GM12878 (cell line): ENCODE results near the gene SYNPO.

Source experiments
- CHD4 ChIP-seq: fragments of 200-600 bp; sonication (generic); IDR thresholded peaks from 2 replicates; pipeline ENCODE4 v1.6.1; 2016; ENCODE audit warnings: mild to moderate bottlenecking
- EZH2 ChIP-seq: IDR thresholded peaks from 2 replicates; pipeline ENCODE4 v1.6.1; 2012; ENCODE audit warnings: low read depth, mild to moderate bottlenecking, control low read depth, inconsistent platforms, low read length, borderline replicate concordance; ENCODE audit not compliant: control insufficient read depth
- HDAC6 ChIP-seq: fragments of 200-600 bp; sonication (generic); IDR thresholded peaks from one replicate; pipeline ENCODE4 v1.8.0; 2017; ENCODE audit warnings: antibody characterized with exemption; ENCODE audit not compliant: unreplicated experiment
- IKZF1 ChIP-seq: fragments of 450-650 bp; conservative IDR thresholded peaks from 2 replicates; pipeline ENCODE4 v1.6.1; 2017; ENCODE audit warnings: antibody characterized with exemption, mild to moderate bottlenecking
- JUND ChIP-seq: IDR thresholded peaks from 2 replicates; pipeline ENCODE4 v1.6.1; 2012; ENCODE audit warnings: low read depth, mild to moderate bottlenecking, low read length, improper control_type of control experiment, moderate library complexity
- MYC ChIP-seq: IDR thresholded peaks from 2 replicates; pipeline ENCODE4 v1.6.1; 2011; ENCODE audit warnings: mild to moderate bottlenecking, low read length, moderate library complexity, inconsistent platforms; ENCODE audit not compliant: insufficient read depth, insufficient replicate concordance, insufficient read length, severe bottlenecking
- RFX5 ChIP-seq: IDR thresholded peaks from 2 replicates; pipeline ENCODE4 v1.6.1; 2011; ENCODE audit warnings: low read depth, low read length, improper control_type of control experiment
- TF ChIP-seq, protein P1 (sequence below): IDR thresholded peaks from 2 replicates; pipeline ENCODE4 v1.6.1; 2012; ENCODE audit warnings: low read depth, low read length, improper control_type of control experiment
- TF ChIP-seq, protein P2 (sequence below): IDR thresholded peaks from 2 replicates; pipeline ENCODE4 v1.6.1; 2012; ENCODE audit warnings: low read depth, low read length, improper control_type of control experiment

DNA sequence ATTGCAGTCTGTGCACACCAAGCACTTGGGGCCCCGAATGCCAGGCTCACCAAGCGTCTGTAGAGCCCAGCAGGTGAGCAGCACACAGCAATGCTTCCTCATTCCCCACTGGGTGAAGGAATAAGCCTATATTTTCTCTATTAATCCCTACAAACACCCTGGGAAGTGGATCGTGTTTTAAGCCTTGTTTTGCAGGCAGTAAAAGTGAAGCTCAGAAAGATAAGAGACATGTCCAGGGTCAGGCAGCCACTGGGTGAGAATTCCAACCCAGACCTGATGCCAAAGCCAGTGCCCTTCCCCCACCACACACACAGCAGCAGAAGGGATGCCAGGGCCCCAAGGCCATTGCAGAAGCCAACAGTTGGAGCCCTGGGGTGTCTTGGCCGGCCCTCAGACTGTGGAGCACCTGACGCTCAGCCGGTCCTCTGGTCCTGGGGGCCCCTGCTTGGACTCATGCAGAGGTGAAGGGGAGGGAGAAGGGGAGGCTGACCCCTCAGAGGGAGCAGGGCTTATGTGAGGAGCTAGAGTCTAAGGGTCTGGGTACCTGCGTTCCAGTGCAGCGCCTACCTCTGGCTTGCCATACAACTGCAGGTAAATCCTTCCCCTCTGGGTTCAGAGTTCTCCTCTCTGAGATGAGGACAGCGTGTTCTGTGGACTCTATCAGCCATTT is 26.3 kb upstream of the SYNPO start:
- TF ChIP-seq, protein P1, sequence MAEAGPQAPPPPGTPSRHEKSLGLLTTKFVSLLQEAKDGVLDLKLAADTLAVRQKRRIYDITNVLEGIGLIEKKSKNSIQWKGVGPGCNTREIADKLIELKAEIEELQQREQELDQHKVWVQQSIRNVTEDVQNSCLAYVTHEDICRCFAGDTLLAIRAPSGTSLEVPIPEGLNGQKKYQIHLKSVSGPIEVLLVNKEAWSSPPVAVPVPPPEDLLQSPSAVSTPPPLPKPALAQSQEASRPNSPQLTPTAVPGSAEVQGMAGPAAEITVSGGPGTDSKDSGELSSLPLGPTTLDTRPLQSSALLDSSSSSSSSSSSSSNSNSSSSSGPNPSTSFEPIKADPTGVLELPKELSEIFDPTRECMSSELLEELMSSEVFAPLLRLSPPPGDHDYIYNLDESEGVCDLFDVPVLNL = no peak
- TF ChIP-seq, protein P2, sequence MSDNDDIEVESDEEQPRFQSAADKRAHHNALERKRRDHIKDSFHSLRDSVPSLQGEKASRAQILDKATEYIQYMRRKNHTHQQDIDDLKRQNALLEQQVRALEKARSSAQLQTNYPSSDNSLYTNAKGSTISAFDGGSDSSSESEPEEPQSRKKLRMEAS = no peak
- TF ChIP-seq RFX5 = no peak
- TF ChIP-seq JUND = no peak
- no peak for TF ChIP-seq HDAC6
- TF ChIP-seq IKZF1 = no peak
- no peak for TF ChIP-seq MYC
- TF ChIP-seq CHD4 = no peak
- no peak for TF ChIP-seq EZH2
